ENCODE results near the gene PLA2G3. TPM values are rescaled to one million over a fixed set of nuclear protein-coding genes. Genes with fewer than 3 reads are reported as not detected.

Gene PLA2G3
- total and polyA plus RNA-seq, 2 experiments from 2014 or later: 18.0 to 34.5 TPM

- TF ChIP-seq ZNF462 (CRISPR knock-in tag; IDR thresholded peaks at IDR 0.05) (no peak), EZH2phosphoT487 (IDR thresholded peaks at IDR 0.05; ENCODE audit: unreplicated experiment) (no peak)
These were observed 6.4 kb downstream of the PLA2G3 start (continued) for GRCh38 chr22:31133911-31134310.

GRCh38 chr22:31130873-31131272 is 9.4 kb downstream of the PLA2G3 start:
- ATAC-seq: no peak
- no peak for TF ChIP-seq ZNF114 (CRISPR knock-in tag; IDR thresholded peaks at IDR 0.05)
- TF ChIP-seq CTCF (conservative IDR thresholded peaks at IDR 0.05; ENCODE audit: low read depth in 2 of 2): no peak
- TF ChIP-seq JUNB (IDR thresholded peaks at IDR 0.05; ENCODE audit: unreplicated experiment): no peak
- TF ChIP-seq POLR2AphosphoS5 (IDR thresholded peaks at IDR 0.05; ENCODE audit: low read depth): no peak
- TF ChIP-seq NANOG (IDR thresholded peaks at IDR 0.05; ENCODE audit: borderline replicate concordance): no peak
- no peak for TF ChIP-seq ZNF462 (CRISPR knock-in tag; IDR thresholded peaks at IDR 0.05)
- TF ChIP-seq ZNF331 (CRISPR knock-in tag; IDR thresholded peaks at IDR 0.05; ENCODE audit: low read depth): no peak

More at GRCh38 chr22:31130873-31131272, 9.4 kb downstream of the PLA2G3 start:
- Histone ChIP-seq H3K4me2 (no peak overlapping the region), H3K36me3 (ENCODE audit: insufficient read depth) (peaks cover 13% of the 10 kb centered on the region), H3K4me3 (no peak overlapping the region), H3K4me1 (ENCODE audit: insufficient read depth) (peaks cover 11% of the 10 kb centered on the region; the same call in 1 of the 2 replicates), H3K9me2 (ENCODE audit: insufficient read depth) (no peaks in the 10 kb centered on the region), H3K79me2 (replicated peaks; ENCODE audit: insufficient read depth) (no peaks in the 10 kb centered on the region), H2AFZ (no peak overlapping the region), H3K27me3 (ENCODE audit: insufficient read depth) (no peaks in the 10 kb centered on the region), H3F3A (replicated peaks; ENCODE audit: low read depth) (no peaks in the 10 kb centered on the region), H4K20me1 (replicated peaks; ENCODE audit: insufficient read depth) (no peaks in the 10 kb centered on the region), H3K27ac (ENCODE audit: low read depth) (no peak overlapping the region)
- Mint-ChIP-seq H3K36me3 (ENCODE audit: low read depth) (peaks cover 19% of the 10 kb centered on the region), H3K27me3 (ENCODE audit: insufficient read depth, low read depth, poor library complexity) (peaks cover 8% of the 10 kb centered on the region), H3K9me3 (no peaks in the 10 kb centered on the region), H3K4me3 (no peak overlapping the region), H3K4me1 (peaks cover 11% of the 10 kb centered on the region; the same call in 2 of the 3 replicates), H3K27ac (no peak overlapping the region)
- no peak for DNase-seq (ENCODE audit: low spot score)

All from GM23338 (cell line).